SIG-M5 treated with dmso at 0.1 percent for 504 hours (cell line): ENCODE measurements around the gene EFEMP2.

ENCODE experiments used
- DNase-seq: peaks from one replicate; lab custom pipeline; 2025; ENCODE audit not compliant: unreplicated experiment; lab: John Stamatoyannopoulos, UW

Gene EFEMP2

DNA sequence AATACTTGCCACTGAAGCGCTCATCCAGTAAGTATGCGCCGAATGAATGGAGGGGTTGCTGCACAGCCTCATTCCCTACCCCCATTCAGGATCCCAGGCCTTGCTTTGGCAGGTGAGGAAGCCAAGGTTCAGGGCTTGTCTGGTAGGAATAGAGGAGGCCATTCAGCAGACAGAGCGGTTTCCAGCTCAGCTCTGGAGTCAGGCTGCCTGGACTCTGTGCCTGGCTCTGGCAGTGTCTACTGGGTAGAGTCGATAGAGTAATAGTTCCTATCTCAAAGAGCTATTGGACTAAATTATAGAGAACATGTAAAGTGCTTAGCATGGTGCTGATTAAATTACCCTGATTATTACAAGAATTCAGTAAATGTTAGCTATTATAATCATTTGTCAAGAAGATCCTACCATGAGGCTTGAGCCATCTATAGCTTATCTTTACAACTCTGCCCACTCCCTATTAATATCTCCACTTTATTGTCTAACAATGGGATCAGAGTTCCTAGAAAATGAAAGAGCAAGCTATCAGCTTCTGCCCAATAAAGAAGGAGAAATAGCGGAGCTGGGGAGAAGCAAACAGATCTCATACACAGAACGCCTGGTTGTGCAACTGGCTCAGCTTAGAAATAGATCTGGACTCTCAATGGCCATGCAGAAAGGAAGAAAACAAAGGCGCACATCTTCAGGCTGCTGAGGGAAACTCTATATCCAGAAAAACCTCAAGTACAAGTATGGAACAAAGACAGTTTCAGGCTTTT lies 45.4 kb downstream of the EFEMP2 start:
- peak; percentile 28 for DNase-seq

DNA sequence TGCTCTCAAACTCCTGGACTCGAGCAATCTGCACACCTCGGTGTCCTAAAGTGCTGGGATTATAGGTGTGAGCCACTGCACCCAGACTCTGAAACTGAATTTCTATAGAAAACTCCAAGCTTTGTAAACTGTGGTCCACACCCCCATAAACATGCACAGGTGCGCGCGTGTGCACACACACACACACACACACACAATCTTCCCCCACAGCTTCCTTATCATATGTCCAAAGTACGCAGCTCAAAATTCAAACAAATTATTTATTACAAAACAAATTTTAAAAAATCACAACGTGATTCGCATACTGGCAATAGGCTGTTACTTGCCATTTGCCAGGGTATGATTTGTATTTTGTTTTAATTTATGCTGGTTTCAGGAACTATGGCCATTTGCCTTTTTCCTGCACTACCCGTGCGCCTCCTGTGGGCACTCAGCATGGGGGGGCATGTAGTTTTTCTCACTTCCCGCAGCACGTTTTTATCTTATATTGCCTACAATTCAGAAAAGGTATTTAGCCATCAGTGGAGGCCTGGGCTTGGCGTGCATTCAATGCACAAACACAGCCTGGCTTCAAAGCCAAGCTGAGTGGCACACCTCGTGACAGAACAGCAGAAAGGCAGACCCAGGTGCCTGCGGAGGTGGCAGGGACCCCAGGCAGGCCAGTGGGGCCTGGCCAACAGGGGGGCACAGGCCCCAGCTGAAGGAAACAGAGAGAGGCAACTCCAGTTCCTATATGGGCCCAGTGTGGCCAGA lies 49.6 kb downstream of the EFEMP2 start:
- DNase-seq: no peak

DNA sequence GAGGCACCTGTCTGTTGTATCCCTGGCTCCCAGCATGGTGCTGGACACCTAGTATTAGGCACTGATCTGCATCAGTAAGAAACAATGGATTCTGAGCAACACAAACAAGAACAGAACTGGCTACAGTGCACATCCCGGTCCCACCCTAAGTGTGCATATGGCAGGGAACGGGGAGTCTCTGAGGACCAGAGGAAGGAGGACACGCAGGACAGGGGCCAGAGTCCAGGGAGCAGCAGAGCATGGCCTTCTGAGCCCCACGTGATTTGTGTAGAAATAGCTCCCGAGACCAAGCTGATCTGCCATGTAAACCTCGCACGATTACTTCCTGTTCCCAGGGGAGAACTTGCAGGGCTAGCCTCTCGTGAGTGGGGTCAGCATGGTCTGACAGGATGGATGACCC lies 51.5 kb downstream of the EFEMP2 start:
- no peak for DNase-seq

GRCh38 chr11:65817835-65818680 lies 54.5 kb downstream of the EFEMP2 start:
- peak; percentile 63 for DNase-seq

- no peak for DNase-seq
Observed at GRCh38 chr11:65817312-65817834, 55.2 kb downstream of the EFEMP2 start.

DNA sequence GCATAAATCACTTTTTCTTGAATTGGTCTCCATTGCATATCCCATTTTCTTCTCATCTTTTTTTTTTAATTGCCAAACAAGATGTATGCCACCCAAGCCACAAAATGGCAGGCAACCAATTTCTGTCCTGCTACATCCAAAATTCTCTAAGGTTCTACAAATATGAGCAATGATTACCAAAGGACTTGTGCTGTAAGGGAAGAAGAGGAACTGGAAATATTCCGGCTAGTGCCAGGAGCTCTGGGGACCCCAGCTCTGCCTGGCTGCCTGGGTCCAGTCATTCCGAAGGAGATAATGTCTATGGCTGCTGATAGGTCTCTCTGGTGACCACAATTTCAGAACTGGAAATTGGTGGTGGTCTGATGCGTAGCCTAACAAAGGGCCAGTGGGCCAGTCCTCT lies 55.9 kb downstream of the EFEMP2 start:
- DNase-seq: no peak
